Vagina (tissue), 2 donors: ENCODE data around the gene ARID1B.
"Not testable (repeated sequence)": the region's sequence is repeated elsewhere in the genome, so short reads cannot be mapped to it uniquely, and the experiment has no call there.

Experiments used
- CTCF ChIP-seq, 3 experiments: fragments of 450-650 bp in 2 of 3; fragments of 200-600 bp in 1 of 3; sonication (generic) in 1 of 3; IDR thresholded peaks; one replicate each; pipeline ENCODE4 v1.5.1; 2017 to 2019; ENCODE audit warnings: antibody characterized with exemption in 3 of 3, mild to moderate bottlenecking in 2 of 3, moderate library complexity in 2 of 3
- POLR2AphosphoS5 ChIP-seq, 2 donors: sonication (generic); formaldehyde crosslinking; IDR thresholded peaks; one replicate each; pipeline ENCODE4 v1.9.0; 2017; ENCODE audit warnings: antibody characterized with exemption in 2 of 2, mild to moderate bottlenecking in 2 of 2, low read depth in 1 of 2; ENCODE audit not compliant: insufficient read depth in 1 of 2

- TF ChIP-seq POLR2AphosphoS5 (IDR thresholded peaks at IDR 0.05; ENCODE audit: insufficient read depth in 1 of 2, low read depth in 1 of 2); CTCF (IDR thresholded peaks at IDR 0.05): not testable (repeated sequence)
Observed at GRCh38 chr6:157147054-157148026, 370.2 kb downstream of the ARID1B start.
